HEK293 (cell line): Measurements from ENCODE around the gene CLEC2D.

Experiments used
- CTCF ChIP-seq: fragments of 450-650 bp; formaldehyde crosslinking; IDR thresholded peaks from 2 replicates; pipeline ENCODE4 v1.5.1; 2016; ENCODE audit warnings: missing biosample characterization, missing genetic modification characterization
- TCF7L2 ChIP-seq: IDR thresholded peaks from 2 replicates; pipeline ENCODE4 v1.6.1; 2011; ENCODE audit warnings: low read depth, mild to moderate bottlenecking, inconsistent platforms, low read length, moderate library complexity, borderline replicate concordance
- ZNF664 ChIP-seq: fragments of 450-650 bp; formaldehyde crosslinking; IDR thresholded peaks from 2 replicates; pipeline ENCODE4 v1.5.1; 2016; ENCODE audit warnings: missing biosample characterization, missing genetic modification characterization
- ZSCAN23 ChIP-seq: fragments of 450-650 bp; formaldehyde crosslinking; IDR thresholded peaks from 2 replicates; pipeline ENCODE4 v1.5.1; 2016; ENCODE audit warnings: missing biosample characterization, missing genetic modification characterization

GRCh38 chr12:9717070-9717925, 47.8 kb downstream of the CLEC2D start:
- TF ChIP-seq ZSCAN23 (tag by site-specific recombination) (no peak), TCF7L2 (no peak), ZNF664 (no peak), CTCF (no peak)
